Uterus (tissue), 4 donors: ENCODE data around the gene ACTL8. TPM values are rescaled to one million over a fixed set of nuclear protein-coding genes. Genes with fewer than 3 reads are reported as not detected.

Source experiments
- DNase-seq, 2 donors: peaks; one replicate each; pipeline ENCODE4 v3.0.0-alpha.2; 2019 to 2020
- H3K27ac ChIP-seq, 2 donors: fragments of 200-600 bp; sonication (generic); 1 replicate in 1 of 2; 2 replicates in 1 of 2; pipeline ENCODE4 v1.5.1; 2016 to 2018
- H3K27me3 ChIP-seq, 2 donors: fragments of 200-600 bp; sonication (generic); one replicate each; pipeline ENCODE4 v1.5.1; 2018 to 2019; ENCODE audit warnings: control low read depth in 1 of 2
- H3K36me3 ChIP-seq, 2 donors: fragments of 200-600 bp; sonication (generic); one replicate each; pipeline ENCODE4 v1.5.1; 2019; ENCODE audit warnings: control low read depth in 1 of 2
- H3K4me1 ChIP-seq, 2 donors: fragments of 200-600 bp; sonication (generic); one replicate each; pipeline ENCODE4 v1.5.1; 2018 to 2019; ENCODE audit warnings: control low read depth in 1 of 2
- H3K4me3 ChIP-seq, 2 donors: fragments of 200-600 bp; sonication (generic); 1 replicate in 1 of 2; 2 replicates in 1 of 2; pipeline ENCODE4 v1.5.1; 2018 to 2019; ENCODE audit warnings: mild to moderate bottlenecking in 1 of 2
- H3K9me3 ChIP-seq, 2 donors: fragments of 200-600 bp; sonication (generic); one replicate each; pipeline ENCODE4 v1.5.1; 2019; ENCODE audit warnings: control low read depth in 1 of 2
- CTCF ChIP-seq, 4 experiments: fragments of 200-600 bp in 2 of 4; fragments of 450-650 bp in 2 of 4; sonication (generic) in 2 of 4; IDR thresholded peaks; one replicate each; pipeline ENCODE4 v1.5.1; 2016 to 2019; ENCODE audit warnings: antibody characterized with exemption in 4 of 4, mild to moderate bottlenecking in 2 of 4, moderate library complexity in 1 of 4
- POLR2A ChIP-seq, 2 donors: fragments of 450-650 bp; IDR thresholded peaks; one replicate each; pipeline ENCODE4 v1.6.1; 2016; ENCODE audit warnings: antibody characterized with exemption in 2 of 2, mild to moderate bottlenecking in 1 of 2, moderate library complexity in 1 of 2
- intact Hi-C: fragments of 100-400 bp; cut with DNase I; formaldehyde crosslinking; loops from one replicate; pipeline ENCODE4 v1.15.1; 2023; ENCODE audit warnings: low total_unique reads
- total RNA-seq, 4 donors: library from RNA; depleted of rRNA in 3 of 4; stranded (reverse); fragments of >200 nt in 3 of 4; gene quantifications; one replicate each; pipeline versions ENCODE4 v1.1.0 to v1.2.4, GENCODE V29; 2014 to 2023
- donor health status: DM: yes; HTN: yes; CAD: no.

ACTL8 gene
- total RNA-seq, 4 donors from 2014 or later: not detected

GRCh38 chr1:17789926-17790325 is 34.8 kb downstream of the ACTL8 start:
- H3K4me3 ChIP-seq: no peak overlapping the region
- no peak for TF ChIP-seq POLR2A (IDR thresholded peaks at IDR 0.05)
- intact Hi-C loops: no loop called here
- no peak for DNase-seq
- H3K27me3 ChIP-seq: no peaks in the 10 kb centered on the region
- no peak overlapping the region for H3K27ac ChIP-seq
- H3K36me3 ChIP-seq: no peaks in the 10 kb centered on the region
- H3K9me3 ChIP-seq: no peaks in the 10 kb centered on the region
- no peaks in the 10 kb centered on the region for H3K4me1 ChIP-seq

- intact Hi-C loops: no loop called here
- TF ChIP-seq CTCF (IDR thresholded peaks at IDR 0.05) (no peak), POLR2A (IDR thresholded peaks at IDR 0.05) (no peak)
- Histone ChIP-seq H3K27ac (no peak overlapping the region), H3K36me3 (no peaks in the 10 kb centered on the region), H3K27me3 (no peaks in the 10 kb centered on the region), H3K4me1 (no peaks in the 10 kb centered on the region), H3K4me3 (no peak overlapping the region), H3K9me3 (no peaks in the 10 kb centered on the region)
- DNase-seq: no peak
These were observed 35.4 kb downstream of the ACTL8 start for GRCh38 chr1:17790383-17791054.

- DNase-seq: no peak
- intact Hi-C loops: no loop called here
These were observed 35.9 kb downstream of the ACTL8 start for GRCh38 chr1:17791055-17791390.

GRCh38 chr1:17791480-17791879 is 36.3 kb downstream of the ACTL8 start:
- intact Hi-C loops: no loop called here
- H3K27ac ChIP-seq: no peak overlapping the region
- TF ChIP-seq POLR2A (IDR thresholded peaks at IDR 0.05): no peak
- TF ChIP-seq CTCF (IDR thresholded peaks at IDR 0.05): no peak
- H3K27me3 ChIP-seq: no peaks in the 10 kb centered on the region
- H3K4me1 ChIP-seq: no peaks in the 10 kb centered on the region
- H3K9me3 ChIP-seq: no peaks in the 10 kb centered on the region
- H3K36me3 ChIP-seq: no peaks in the 10 kb centered on the region
- DNase-seq: no peak
- no peak overlapping the region for H3K4me3 ChIP-seq

More at GRCh38 chr1:17791055-17791390, 35.9 kb downstream of the ACTL8 start:
- Histone ChIP-seq H3K36me3 (no peaks in the 10 kb centered on the region), H3K9me3 (no peaks in the 10 kb centered on the region), H3K4me3 (no peak overlapping the region), H3K27ac (no peak overlapping the region), H3K4me1 (no peaks in the 10 kb centered on the region), H3K27me3 (no peaks in the 10 kb centered on the region)
- TF ChIP-seq POLR2A (IDR thresholded peaks at IDR 0.05) (no peak), CTCF (IDR thresholded peaks at IDR 0.05) (no peak)

- Histone ChIP-seq H3K4me3 (no peak overlapping the region), H3K27me3 (peaks cover 0 to 7% of the 10 kb centered on the region in 2 donors), H3K9me3 (no peaks in the 10 kb centered on the region), H3K36me3 (no peaks in the 10 kb centered on the region), H3K4me1 (no peaks in the 10 kb centered on the region), H3K27ac (no peak overlapping the region)
- DNase-seq: no peak
- intact Hi-C loops: no loop called here
- no peak for TF ChIP-seq POLR2A (IDR thresholded peaks at IDR 0.05)
- TF ChIP-seq CTCF (IDR thresholded peaks at IDR 0.05): no peak
These were observed 37.3 kb downstream of the ACTL8 start for GRCh38 chr1:17792421-17792820.
